Measurements from ENCODE around the gene DDI2.

DNA sequence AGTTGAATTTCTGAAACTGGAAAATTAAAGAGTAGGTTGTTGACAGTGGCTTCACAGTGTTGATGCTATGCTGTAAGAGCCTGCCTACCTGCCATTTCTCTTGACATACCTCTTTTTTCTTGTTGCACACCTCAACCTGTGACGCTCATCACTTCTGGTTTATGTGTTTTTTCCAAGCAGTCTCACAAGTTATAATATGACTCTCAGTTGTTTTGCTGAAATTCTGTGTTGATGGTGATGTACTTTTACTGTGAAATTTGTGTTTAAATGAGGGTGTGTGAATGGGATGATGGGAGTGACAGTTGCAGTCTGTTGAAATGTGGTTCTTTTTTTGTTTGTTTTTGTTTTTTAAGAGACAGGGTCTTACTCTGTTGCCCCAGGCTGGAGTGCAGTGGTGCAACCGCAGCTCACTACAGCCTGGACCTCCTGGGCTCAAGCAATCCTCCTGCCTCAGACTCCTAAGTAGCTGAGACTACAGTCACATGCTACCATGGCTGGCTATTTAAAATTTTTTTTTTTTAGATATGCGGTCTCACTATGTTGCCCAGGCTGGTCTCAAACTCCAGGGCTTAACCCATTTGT lies 7.0 kb downstream of the DDI2 start:
- TF ChIP-seq, protein P1, sequence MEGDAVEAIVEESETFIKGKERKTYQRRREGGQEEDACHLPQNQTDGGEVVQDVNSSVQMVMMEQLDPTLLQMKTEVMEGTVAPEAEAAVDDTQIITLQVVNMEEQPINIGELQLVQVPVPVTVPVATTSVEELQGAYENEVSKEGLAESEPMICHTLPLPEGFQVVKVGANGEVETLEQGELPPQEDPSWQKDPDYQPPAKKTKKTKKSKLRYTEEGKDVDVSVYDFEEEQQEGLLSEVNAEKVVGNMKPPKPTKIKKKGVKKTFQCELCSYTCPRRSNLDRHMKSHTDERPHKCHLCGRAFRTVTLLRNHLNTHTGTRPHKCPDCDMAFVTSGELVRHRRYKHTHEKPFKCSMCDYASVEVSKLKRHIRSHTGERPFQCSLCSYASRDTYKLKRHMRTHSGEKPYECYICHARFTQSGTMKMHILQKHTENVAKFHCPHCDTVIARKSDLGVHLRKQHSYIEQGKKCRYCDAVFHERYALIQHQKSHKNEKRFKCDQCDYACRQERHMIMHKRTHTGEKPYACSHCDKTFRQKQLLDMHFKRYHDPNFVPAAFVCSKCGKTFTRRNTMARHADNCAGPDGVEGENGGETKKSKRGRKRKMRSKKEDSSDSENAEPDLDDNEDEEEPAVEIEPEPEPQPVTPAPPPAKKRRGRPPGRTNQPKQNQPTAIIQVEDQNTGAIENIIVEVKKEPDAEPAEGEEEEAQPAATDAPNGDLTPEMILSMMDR (conservative IDR thresholded peaks at IDR 0.05) = no peak
- TF ChIP-seq ZFX (IDR thresholded peaks at IDR 0.05) = no peak

All from C4-2B (cell line).